K562 (cell line): ENCODE data around the gene TBC1D5. TPM values are rescaled to one million over a fixed set of nuclear protein-coding genes. Genes with fewer than 3 reads are reported as not detected.
A peak's percentile ranks its signal among the peaks of the same experiment; 100 is the strongest.

Experiments used
- ATAC-seq: fragments of 200-7000 bp; cut with Tn5 transposase; 3 replicates; pipeline ENCODE4 v1.9.1; 2020; ENCODE audit warnings: moderate library complexity
- BruUV-seq: library from RNA; stranded (reverse); fragments of 400-500 nt; replicated peaks from 2 replicates; lab custom pipeline; 2021; lab: Mats Ljungman, UMichigan
- CTCF ChIA-PET: fragments of 300-600 bp; formaldehyde crosslinking; extraction: SDS; loops from one replicate; lab custom pipeline; 2021; ENCODE audit warnings: low intra/inter-chr PET ratio; lab: Yijun Ruan, JAX
- POLR2A ChIA-PET: fragments of 300-600, 350-650 bp; sonication (Branson Sonifier 250); formaldehyde crosslinking; extraction: SDS; loops from one replicate; lab custom pipeline; 2021; ENCODE audit warnings: antibody characterized with exemption, inconsistent platforms; lab: Yijun Ruan, JAX
- DNase-seq, 4 experiments: peaks; one replicate each; pipeline versions ENCODE4 v3.0.0 to v3.0.0-alpha.2; 2011 to 2018; ENCODE audit warnings: low spot score in 3 of 4, mixed read lengths in 3 of 4; ENCODE audit errors: extremely low read depth in 1 of 4
- FAIRE-seq: peaks from 2 replicates; lab custom pipeline; 2011; peaks lifted over from hg19 to GRCh38; lab: Jason Lieb, UNC
- H2AFZ ChIP-seq: 2 replicates; pipeline ENCODE4 v1.6.0; 2011; ENCODE audit warnings: low read depth, low read length, control low read depth, inconsistent platforms
- H3K27ac ChIP-seq: fragments of 200-600 bp; 3 replicates; pipeline ENCODE4 v1.8.0; 2011; ENCODE audit warnings: low read depth, mild to moderate bottlenecking, control low read depth, inconsistent platforms, low read length, moderate library complexity, mixed read lengths; ENCODE audit errors: extremely low read depth
- H3K27me3 ChIP-seq, 2 experiments: fragments of 300-600 bp in 1 of 2; 2 replicates in 1 of 2; 3 replicates in 1 of 2; pipeline versions ENCODE4 v1.6.0 to v1.8.0; 2011; ENCODE audit warnings: inconsistent platforms in 2 of 2, low read length in 2 of 2, mild to moderate bottlenecking in 1 of 2, mixed read lengths in 1 of 2, moderate library complexity in 1 of 2; ENCODE audit not compliant: control insufficient read depth in 2 of 2, insufficient read depth in 2 of 2
- H3K36me3 ChIP-seq: fragments of 300-600 bp; 3 replicates; pipeline ENCODE4 v1.8.0; 2011; ENCODE audit warnings: mild to moderate bottlenecking, low read length, inconsistent platforms; ENCODE audit not compliant: control insufficient read depth, insufficient read depth
- H3K4me1 ChIP-seq, 2 experiments: fragments of 200-600 bp in 1 of 2; replicated peaks in 1 of 2; 2 replicates in 1 of 2; 3 replicates in 1 of 2; pipeline versions ENCODE4 v1.5.1 to v1.8.0; 2011; ENCODE audit warnings: inconsistent platforms in 2 of 2, low read length in 2 of 2, mild to moderate bottlenecking in 1 of 2, mixed read lengths in 1 of 2, moderate library complexity in 1 of 2; ENCODE audit not compliant: control insufficient read depth in 2 of 2, insufficient read depth in 2 of 2
- H3K4me2 ChIP-seq: 2 replicates; pipeline ENCODE4 v1.6.1; 2011; ENCODE audit warnings: low read length, control low read depth, inconsistent platforms, mixed read lengths; ENCODE audit not compliant: insufficient read depth
- H3K4me3 ChIP-seq: fragments of 200-600 bp; sonication (generic), shearing (Covaris generic); 2 replicates; pipeline ENCODE4 v1.5.1; 2016; ENCODE audit warnings: control low read depth, inconsistent platforms
- H3K79me2 ChIP-seq: fragments of 200-600 bp; 3 replicates; pipeline ENCODE4 v1.8.0; 2011; ENCODE audit warnings: low read length, inconsistent platforms; ENCODE audit not compliant: control insufficient read depth, insufficient read depth
- H3K9ac ChIP-seq, 2 experiments: 2 replicates each; pipeline versions ENCODE4 v1.6.0 to v1.6.1; 2011; ENCODE audit warnings: low read depth in 2 of 2, low read length in 2 of 2, control low read depth in 1 of 2, inconsistent platforms in 1 of 2, mild to moderate bottlenecking in 1 of 2, mixed read lengths in 1 of 2; ENCODE audit not compliant: insufficient read depth in 1 of 2
- H3K9me1 ChIP-seq: one replicate; pipeline ENCODE4 v1.6.0; 2011; ENCODE audit warnings: inconsistent platforms, mild to moderate bottlenecking, low read length, moderate library complexity; ENCODE audit not compliant: control insufficient read depth, insufficient read depth
- H3K9me3 ChIP-seq: replicated peaks from 2 replicates; pipeline ENCODE4 v1.5.1; 2011; ENCODE audit warnings: low read depth, low read length, inconsistent platforms; ENCODE audit not compliant: control insufficient read depth, insufficient read depth
- H4K20me1 ChIP-seq: replicated peaks from 2 replicates; pipeline ENCODE4 v1.6.1; 2011; ENCODE audit warnings: low read length, inconsistent platforms, mixed read lengths; ENCODE audit not compliant: control insufficient read depth, insufficient read depth
- ATF6 ChIP-seq: sonication (generic); formaldehyde crosslinking; IDR thresholded peaks from 2 replicates; pipeline ENCODE4 v1.4.0; 2020; ENCODE audit warnings: mild to moderate bottlenecking, missing genetic modification reagents
- BRF1 ChIP-seq: IDR thresholded peaks from 3 replicates; pipeline ENCODE4 v1.6.1; 2011; ENCODE audit warnings: borderline replicate concordance, mild to moderate bottlenecking; ENCODE audit not compliant: insufficient read length; ENCODE audit errors: extremely low read depth
- CCNT2 ChIP-seq: IDR thresholded peaks from 2 replicates; pipeline ENCODE4 v1.6.1; 2011; ENCODE audit warnings: borderline replicate concordance, low read depth, mild to moderate bottlenecking, moderate library complexity, mixed read lengths, low read length; ENCODE audit not compliant: insufficient read length; ENCODE audit errors: extremely low read depth
- ELF1 ChIP-seq: fragments of 200-800 bp; sonication (Bioruptor generic); IDR thresholded peaks from 2 replicates; pipeline ENCODE4 v1.6.1; 2016; ENCODE audit warnings: missing genetic modification characterization, missing compliant biosample characterization
- ELF2 ChIP-seq: fragments of 250-450 bp; sonication (Bioruptor Pico); IDR thresholded peaks from 2 replicates; pipeline ENCODE4 v1.5.0; 2021; ENCODE audit warnings: mild to moderate bottlenecking
- EZH2 ChIP-seq: IDR thresholded peaks from 2 replicates; pipeline ENCODE4 v1.6.1; 2012; ENCODE audit warnings: low read depth, mild to moderate bottlenecking, inconsistent platforms, low read length, borderline replicate concordance
- FOSL1 ChIP-seq: fragments of 200-800 bp; sonication (Bioruptor generic); conservative IDR thresholded peaks from 2 replicates; pipeline ENCODE4 v1.6.1; 2016; ENCODE audit warnings: missing genetic modification characterization, missing compliant biosample characterization
- FOXO4 ChIP-seq: fragments of 450-650 bp; formaldehyde crosslinking; IDR thresholded peaks from 2 replicates; pipeline ENCODE4 v1.4.0; 2020; ENCODE audit warnings: mild to moderate bottlenecking, moderate library complexity
- HLTF ChIP-seq: fragments of 450-650 bp; IDR thresholded peaks from 2 replicates; pipeline ENCODE4 v1.6.1; 2016
- KLF6 ChIP-seq: fragments of 250-450 bp; sonication (Bioruptor Pico); IDR thresholded peaks from 2 replicates; pipeline ENCODE4 v1.4.0; 2020; ENCODE audit warnings: mild to moderate bottlenecking, moderate library complexity, borderline replicate concordance
- MYNN ChIP-seq, 2 experiments: sonication (generic); formaldehyde crosslinking in 1 of 2; IDR thresholded peaks; 2 replicates each; pipeline versions ENCODE4 v1.5.0 to v1.6.1; 2016 to 2020; ENCODE audit warnings: antibody characterized with exemption in 1 of 2, missing genetic modification reagents in 1 of 2
- POLR2B ChIP-seq: fragments of 450-650 bp; IDR thresholded peaks from 2 replicates; pipeline ENCODE4 v1.6.1; 2018; ENCODE audit warnings: low read depth; ENCODE audit not compliant: partially characterized antibody
- RBBP5 ChIP-seq: fragments of 200-600 bp; sonication (generic); IDR thresholded peaks from 2 replicates; pipeline ENCODE4 v1.6.1; 2012; ENCODE audit warnings: borderline replicate concordance, mild to moderate bottlenecking, low read length, control low read depth, inconsistent platforms; ENCODE audit not compliant: insufficient read depth, poor library complexity, severe bottlenecking
- RBFOX2 ChIP-seq: fragments of 200-400 bp; formaldehyde crosslinking; IDR thresholded peaks from 2 replicates; pipeline ENCODE4 v1.6.1; 2017; ENCODE audit warnings: low read depth, mild to moderate bottlenecking, low read length, moderate library complexity
- ZFP91 ChIP-seq: sonication (generic); formaldehyde crosslinking; IDR thresholded peaks from 2 replicates; pipeline ENCODE4 v1.8.0; 2022; ENCODE audit warnings: mild to moderate bottlenecking, missing genetic modification reagents
- ZNF121 ChIP-seq: sonication (generic); formaldehyde crosslinking; conservative IDR thresholded peaks from 2 replicates; pipeline ENCODE4 v1.8.0; 2022; ENCODE audit warnings: missing genetic modification reagents
- ZNF212 ChIP-seq: fragments of 450-650 bp; formaldehyde crosslinking; IDR thresholded peaks from 2 replicates; pipeline ENCODE4 v1.4.0; 2020; ENCODE audit warnings: mild to moderate bottlenecking
- ZSCAN32 ChIP-seq: fragments of 450-650 bp; formaldehyde crosslinking; IDR thresholded peaks from 2 replicates; pipeline ENCODE4 v1.4.0; 2020; ENCODE audit warnings: mild to moderate bottlenecking, moderate library complexity
- WGBS: fragments of 100-300 bp; shearing (Covaris generic); methylation state at CpG from one replicate; pipeline ENCODE4 v1.1.6; 2016; ENCODE audit warnings: low coverage, mixed read lengths; ENCODE audit not compliant: insufficient coverage; ENCODE audit errors: missing lambda C conversion rate; 5-methylcytosine and 5-hydroxymethylcytosine counted together
- in situ Hi-C: fragments of 300-500 bp; cut with MboI; formaldehyde crosslinking; loops from 4 replicates; pipeline ENCODE4 v1.15.0; 2018; ENCODE audit warnings: inconsistent platforms, mixed read lengths
- intact Hi-C: fragments of 100-400 bp; cut with micrococcal nuclease; formaldehyde crosslinking; loops from 2 replicates; pipeline ENCODE4 v1.14.2; 2022
- polyA plus RNA-seq, 8 experiments: library from polyadenylated mRNA; depleted of rRNA in 4 of 8; stranded (reverse) in 5 of 8; unstranded in 3 of 8; fragments of >200 nt; fragmentation: Nextera tagmentation in 2 of 8; fragmentation: Illumina TruSeq in 1 of 8; extraction: Ambion mirVana in 2 of 8; extraction: Trizol in 1 of 8; gene quantifications; 2 replicates each; pipeline versions ENCODE4 v1.2.1 to v1.2.3, GENCODE V29; 2011 to 2014; ENCODE audit warnings: inconsistent platforms in 1 of 8, missing spikeins in 1 of 8
- total RNA-seq, 7 experiments: library from RNA; depleted of rRNA in 6 of 7; stranded (reverse); fragments of >200 nt in 6 of 7; fragmentation: Illumina TruSeq in 2 of 7; extraction: Trizol in 2 of 7; gene quantifications; 2 replicates each; pipeline versions ENCODE4 v1.2.1 to v1.2.3, GENCODE V29; 2011 to 2021; ENCODE audit warnings: low replicate concordance in 1 of 7

Gene TBC1D5
- total and polyA plus RNA-seq, 9 of the 15 experiments (the other 6 are each of a cell fraction or from before 2014, with no cell fraction given) = 2.9 to 38.1 (median 25.6) TPM

- ATAC-seq (peak; percentile 66), FAIRE-seq (no peak), DNase-seq (no peak)
- H3K79me2 ChIP-seq = no peaks in the 10 kb centered on the region
- no peak overlapping the region for H3K4me2 ChIP-seq
- no peaks in the 10 kb centered on the region for H3K9me3 ChIP-seq
- H4K20me1 ChIP-seq = no peaks in the 10 kb centered on the region
- no peaks in the 10 kb centered on the region for H3K9me1 ChIP-seq
- POLR2A ChIA-PET = interaction anchor here (0.6 kb wide), 1 partner anchor 121 kb away, joined by 5 read pairs; no protein-coding TSS in a partner anchor
- H3K9ac ChIP-seq = no peak overlapping the region
- no peak overlapping the region for H3K4me3 ChIP-seq
- WGBS = 82% methylated on average over 1 of the region's 1 CpG
- intact Hi-C loops = no loop called here
- CTCF ChIA-PET = no interaction called here
- H2AFZ ChIP-seq = peak overlapping the region; percentile 36; the same call in 1 of the 2 replicates
- H3K4me1 ChIP-seq = peaks cover 4 to 20% of the 10 kb centered on the region in 2 experiments
- in situ Hi-C loops = no loop called here
- peak overlapping the region; percentile 11; the same call in 1 of the 3 replicates for H3K27ac ChIP-seq
- H3K36me3 ChIP-seq = no peaks in the 10 kb centered on the region
- no peaks in the 10 kb centered on the region for H3K27me3 ChIP-seq
- BruUV-seq = no TSS peak
- no peak for TF ChIP-seq RBBP5
- no peak for TF ChIP-seq ZSCAN32
- no peak for TF ChIP-seq HLTF
- TF ChIP-seq ZNF212 (CRISPR knock-in tag) = no peak
- TF ChIP-seq ATF6 = no peak
- no peak for TF ChIP-seq MYNN (IDR thresholded peaks at IDR 0.05)
- TF ChIP-seq MYNN (CRISPR knock-in tag; IDR thresholded peaks at IDR 0.05) = no peak
- TF ChIP-seq FOSL1 (tag) = no peak
- TF ChIP-seq ELF1 (tag) = no peak
- TF ChIP-seq EZH2 = no peak
- TF ChIP-seq KLF6 = no peak
- no peak for TF ChIP-seq BRF1
- TF ChIP-seq POLR2B = no peak
- no peak for TF ChIP-seq ZFP91 (CRISPR knock-in tag)
- no peak for TF ChIP-seq FOXO4 (CRISPR knock-in tag)
- no peak for TF ChIP-seq RBFOX2
- no peak for TF ChIP-seq CCNT2
- TF ChIP-seq ELF2 (CRISPR knock-in tag) = peak; percentile 44; the same call in 1 of the 2 replicates
- no peak for TF ChIP-seq ZNF121 (CRISPR knock-in tag)
Observed at GRCh38 chr3:17340261-17340660, 402.2 kb downstream of the TBC1D5 start.
